ENCODE results near the gene STIM2. TPM values are rescaled to one million over a fixed set of nuclear protein-coding genes. Genes with fewer than 3 reads are reported as not detected.

STIM2 gene
- total RNA-seq, 1 experiment from 2014 or later, result 15.5 TPM

- Histone ChIP-seq H3K4me2 (ENCODE audit: low read length) (no peak overlapping the region), H3K4me1 (ENCODE audit: insufficient read depth, low read length) (no peaks in the 10 kb centered on the region), H3K9me2 (replicated peaks; ENCODE audit: low read length) (no peaks in the 10 kb centered on the region), H3F3A (ENCODE audit: low read length, unreplicated experiment) (no peaks in the 10 kb centered on the region), H2AFZ (ENCODE audit: low read length) (no peak overlapping the region), H3K9ac (ENCODE audit: low read length) (no peak overlapping the region), H3K27me3 (ENCODE audit: low read length) (no peaks in the 10 kb centered on the region), H3K79me2 (ENCODE audit: low read length) (no peaks in the 10 kb centered on the region), H3K36me3 (ENCODE audit: low read depth, low read length) (no peaks in the 10 kb centered on the region), H4K20me1 (ENCODE audit: low read length) (no peaks in the 10 kb centered on the region), H3K27ac (ENCODE audit: low read length) (no peak overlapping the region), H3K9me3 (ENCODE audit: low read length) (no peaks in the 10 kb centered on the region), H3K4me3 (ENCODE audit: low read length) (no peak overlapping the region)
- no peak for TF ChIP-seq CTCF (conservative IDR thresholded peaks at IDR 0.05; ENCODE audit: low read depth, low read length)
- TF ChIP-seq EZH2phosphoT487 (IDR thresholded peaks at IDR 0.05; ENCODE audit: borderline replicate concordance, low read length), result no peak
- TF ChIP-seq EZH2 (IDR thresholded peaks at IDR 0.05; ENCODE audit: low read length, unreplicated experiment), result no peak
- POLR2A ChIA-PET (ENCODE audit: unreplicated experiment), result no interaction called here
- CTCF ChIA-PET, result no interaction called here
- ATAC-seq, result no peak
- BruUV-seq (replicated peaks), result no TSS peak
- intact Hi-C loops (cut with micrococcal nuclease), result no loop called here
- no peak for DNase-seq
Measured at GRCh38 chr4:26942871-26943270, 82.2 kb downstream of the STIM2 start.

- Histone ChIP-seq H2AFZ (ENCODE audit: low read length) (no peak overlapping the region), H3K27ac (ENCODE audit: low read length) (no peak overlapping the region), H3K79me2 (ENCODE audit: low read length) (no peaks in the 10 kb centered on the region), H4K20me1 (ENCODE audit: low read length) (no peaks in the 10 kb centered on the region), H3K36me3 (ENCODE audit: low read depth, low read length) (no peaks in the 10 kb centered on the region), H3K4me3 (ENCODE audit: low read length) (no peak overlapping the region), H3K9ac (ENCODE audit: low read length) (no peak overlapping the region), H3K9me3 (ENCODE audit: low read length) (no peaks in the 10 kb centered on the region), H3K27me3 (ENCODE audit: low read length) (no peaks in the 10 kb centered on the region), H3K4me1 (ENCODE audit: insufficient read depth, low read length) (no peaks in the 10 kb centered on the region), H3K4me2 (ENCODE audit: low read length) (no peak overlapping the region), H3F3A (ENCODE audit: low read length, unreplicated experiment) (no peaks in the 10 kb centered on the region), H3K9me2 (replicated peaks; ENCODE audit: low read length) (no peaks in the 10 kb centered on the region)
- no TSS peak for BruUV-seq (replicated peaks)
- DNase-seq (no peak), ATAC-seq (no peak)
- POLR2A ChIA-PET (ENCODE audit: unreplicated experiment), result no interaction called here
- TF ChIP-seq EZH2 (IDR thresholded peaks at IDR 0.05; ENCODE audit: low read length, unreplicated experiment), result no peak
- TF ChIP-seq CTCF (conservative IDR thresholded peaks at IDR 0.05; ENCODE audit: low read depth, low read length), result no peak
- no peak for TF ChIP-seq EZH2phosphoT487 (IDR thresholded peaks at IDR 0.05; ENCODE audit: borderline replicate concordance, low read length)
- CTCF ChIA-PET, result no interaction called here
- intact Hi-C loops (cut with micrococcal nuclease), result no loop called here
Measured at GRCh38 chr4:26943391-26943790, 82.8 kb downstream of the STIM2 start.

- BruUV-seq (replicated peaks), result no TSS peak
- no peak overlapping the region for H2AFZ ChIP-seq (ENCODE audit: low read length)
- H3F3A ChIP-seq (ENCODE audit: low read length, unreplicated experiment), result no peaks in the 10 kb centered on the region
- no peaks in the 10 kb centered on the region for H3K4me1 ChIP-seq (ENCODE audit: insufficient read depth, low read length)
- no peaks in the 10 kb centered on the region for H3K9me2 ChIP-seq (replicated peaks; ENCODE audit: low read length)
- no peak overlapping the region for H3K9ac ChIP-seq (ENCODE audit: low read length)
- no peaks in the 10 kb centered on the region for H3K9me3 ChIP-seq (ENCODE audit: low read length)
- TF ChIP-seq EZH2phosphoT487 (IDR thresholded peaks at IDR 0.05; ENCODE audit: borderline replicate concordance, low read length) (no peak), EZH2 (IDR thresholded peaks at IDR 0.05; ENCODE audit: low read length, unreplicated experiment) (no peak), CTCF (conservative IDR thresholded peaks at IDR 0.05; ENCODE audit: low read depth, low read length) (no peak)
- no peaks in the 10 kb centered on the region for H3K27me3 ChIP-seq (ENCODE audit: low read length)
- no peaks in the 10 kb centered on the region for H3K36me3 ChIP-seq (ENCODE audit: low read depth, low read length)
- H3K4me3 ChIP-seq (ENCODE audit: low read length), result no peak overlapping the region
- POLR2A ChIA-PET (ENCODE audit: unreplicated experiment), result no interaction called here
- H3K79me2 ChIP-seq (ENCODE audit: low read length), result no peaks in the 10 kb centered on the region
- H4K20me1 ChIP-seq (ENCODE audit: low read length), result no peaks in the 10 kb centered on the region
- DNase-seq (no peak), ATAC-seq (no peak)
- no peak overlapping the region for H3K27ac ChIP-seq (ENCODE audit: low read length)
- no peak overlapping the region for H3K4me2 ChIP-seq (ENCODE audit: low read length)
- intact Hi-C loops (cut with micrococcal nuclease), result no loop called here
- CTCF ChIA-PET, result no interaction called here
Measured at GRCh38 chr4:26945794-26946193, 85.2 kb downstream of the STIM2 start.

All from PC-3 (cell line).